Right lobe of liver (tissue), 4 donors: Measurements from ENCODE around the gene TRIO.

Experiments used
- POLR2A ChIP-seq: fragments of 450-650 bp; IDR thresholded peaks from one replicate; pipeline ENCODE4 v1.6.1; 2017; ENCODE audit warnings: antibody characterized with exemption, mild to moderate bottlenecking
- TF ChIP-seq, protein P1 (sequence below), 4 donors: fragments of 200-600 bp in 3 of 4; fragments of 450-650 bp in 1 of 4; IDR thresholded peaks; one replicate each; pipeline versions ENCODE4 v1.5.1 to v1.8.0; 2016 to 2022; ENCODE audit warnings: antibody characterized with exemption in 4 of 4, mild to moderate bottlenecking in 2 of 4
- donor health status: DM: no; HTN: no; CAD: no.
- donor health status: DM: no; HTN: no; CAD: no.
- donor health status: DM: no; HTN: yes; CAD: no.

DNA sequence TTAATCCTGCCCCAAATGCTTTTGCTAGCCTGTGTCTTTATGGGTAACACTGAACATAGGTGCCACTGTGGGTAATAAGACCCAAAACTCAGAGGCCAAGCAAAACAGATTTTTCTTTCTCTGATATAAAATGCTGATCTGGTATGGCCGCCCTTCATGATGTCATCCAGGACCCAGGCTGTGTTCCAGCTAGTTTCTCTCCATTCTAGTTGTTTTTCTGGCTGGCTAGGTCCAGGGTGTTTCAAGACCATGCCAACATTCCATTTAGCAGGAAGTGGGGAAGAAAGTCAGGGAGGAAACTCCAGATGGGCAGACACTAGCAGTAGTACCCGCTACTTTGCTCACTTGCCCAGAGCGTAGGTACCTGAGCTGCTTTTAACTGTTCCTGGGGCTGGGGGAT lies 254.6 kb downstream of the TRIO start:
- TF ChIP-seq POLR2A, result no peak
- TF ChIP-seq, protein P1, sequence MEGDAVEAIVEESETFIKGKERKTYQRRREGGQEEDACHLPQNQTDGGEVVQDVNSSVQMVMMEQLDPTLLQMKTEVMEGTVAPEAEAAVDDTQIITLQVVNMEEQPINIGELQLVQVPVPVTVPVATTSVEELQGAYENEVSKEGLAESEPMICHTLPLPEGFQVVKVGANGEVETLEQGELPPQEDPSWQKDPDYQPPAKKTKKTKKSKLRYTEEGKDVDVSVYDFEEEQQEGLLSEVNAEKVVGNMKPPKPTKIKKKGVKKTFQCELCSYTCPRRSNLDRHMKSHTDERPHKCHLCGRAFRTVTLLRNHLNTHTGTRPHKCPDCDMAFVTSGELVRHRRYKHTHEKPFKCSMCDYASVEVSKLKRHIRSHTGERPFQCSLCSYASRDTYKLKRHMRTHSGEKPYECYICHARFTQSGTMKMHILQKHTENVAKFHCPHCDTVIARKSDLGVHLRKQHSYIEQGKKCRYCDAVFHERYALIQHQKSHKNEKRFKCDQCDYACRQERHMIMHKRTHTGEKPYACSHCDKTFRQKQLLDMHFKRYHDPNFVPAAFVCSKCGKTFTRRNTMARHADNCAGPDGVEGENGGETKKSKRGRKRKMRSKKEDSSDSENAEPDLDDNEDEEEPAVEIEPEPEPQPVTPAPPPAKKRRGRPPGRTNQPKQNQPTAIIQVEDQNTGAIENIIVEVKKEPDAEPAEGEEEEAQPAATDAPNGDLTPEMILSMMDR (IDR thresholded peaks at IDR 0.05), result no peak
